HEK293 (cell line): ENCODE data around the gene TEDC2.
"Not testable (repeated sequence)": the region's sequence is repeated elsewhere in the genome, so short reads cannot be mapped to it uniquely, and the experiment has no call there.

Experiments
- CTCF ChIA-PET: fragments of 350-600 bp; formaldehyde crosslinking; extraction: SDS; loops from one replicate; lab custom pipeline; 2021; ENCODE audit warnings: antibody characterized with exemption; lab: Yijun Ruan, JAX
- POLR2A ChIA-PET: fragments of 300-600 bp; formaldehyde crosslinking; extraction: SDS; loops from one replicate; lab custom pipeline; 2020; ENCODE audit warnings: antibody characterized with exemption, inconsistent platforms; lab: Yijun Ruan, JAX
- H3K27ac ChIP-seq: fragments of 200-500 bp; sonication (Bioruptor generic); 2 replicates; pipeline ENCODE4 v1.5.1; 2014; ENCODE audit warnings: low read depth, low read length, control low read depth, inconsistent platforms; ENCODE audit errors: extremely low read depth
- H3K36me3 ChIP-seq, 2 experiments: fragments of 200-500 bp in 1 of 2; sonication (Bioruptor generic) in 1 of 2; 1 replicate in 1 of 2; 2 replicates in 1 of 2; pipeline ENCODE4 v1.5.1; 2014 to 2017; ENCODE audit warnings: inconsistent platforms in 2 of 2, low read length in 2 of 2; ENCODE audit not compliant: control insufficient read depth in 2 of 2, insufficient read depth in 1 of 2
- H3K4me1 ChIP-seq: fragments of 200-500 bp; sonication (Bioruptor generic); 2 replicates; pipeline ENCODE4 v1.5.1; 2014; ENCODE audit warnings: mild to moderate bottlenecking, low read length, inconsistent platforms; ENCODE audit not compliant: control insufficient read depth, insufficient read depth
- H3K4me3 ChIP-seq: 2 replicates; pipeline ENCODE4 v1.5.1; 2011; ENCODE audit warnings: low read depth, mild to moderate bottlenecking, control low read depth, low read length, moderate library complexity
- H3K9me3 ChIP-seq: fragments of 200-500 bp; sonication (Bioruptor generic); 2 replicates; pipeline ENCODE4 v1.5.1; 2014; ENCODE audit warnings: low read depth, low read length, inconsistent platforms; ENCODE audit not compliant: control insufficient read depth, insufficient read depth
- AEBP2 ChIP-seq: fragments of 450-650 bp; formaldehyde crosslinking; IDR thresholded peaks from 2 replicates; pipeline ENCODE4 v1.5.1; 2016; ENCODE audit warnings: missing biosample characterization, missing genetic modification characterization, borderline replicate concordance
- BCL11A ChIP-seq: fragments of 450-650 bp; formaldehyde crosslinking; IDR thresholded peaks from 2 replicates; pipeline ENCODE4 v1.5.1; 2016; ENCODE audit warnings: low read depth, missing biosample characterization, missing genetic modification characterization
- IKZF3 ChIP-seq: fragments of 450-650 bp; IDR thresholded peaks from 2 replicates; pipeline ENCODE4 v1.5.0; 2018; ENCODE audit warnings: missing biosample characterization, mild to moderate bottlenecking, missing genetic modification characterization, moderate library complexity
- KLF8 ChIP-seq: fragments of 450-650 bp; formaldehyde crosslinking; IDR thresholded peaks from 2 replicates; pipeline ENCODE4 v1.5.1; 2016; ENCODE audit warnings: missing biosample characterization, missing genetic modification characterization
- OVOL3 ChIP-seq: fragments of 450-650 bp; formaldehyde crosslinking; IDR thresholded peaks from 2 replicates; pipeline ENCODE4 v1.5.1; 2016; ENCODE audit warnings: missing biosample characterization, missing genetic modification characterization
- TCF7L2 ChIP-seq: IDR thresholded peaks from 2 replicates; pipeline ENCODE4 v1.6.1; 2011; ENCODE audit warnings: low read depth, mild to moderate bottlenecking, inconsistent platforms, low read length, moderate library complexity, borderline replicate concordance
- TRIM28 ChIP-seq: IDR thresholded peaks from 2 replicates; pipeline ENCODE4 v1.6.1; 2011; ENCODE audit warnings: low read length, control low read depth, borderline replicate concordance
- YY2 ChIP-seq: fragments of 450-650 bp; formaldehyde crosslinking; IDR thresholded peaks from 2 replicates; pipeline ENCODE4 v1.5.1; 2016; ENCODE audit warnings: missing biosample characterization, missing genetic modification characterization
- ZBTB10 ChIP-seq: fragments of 450-650 bp; formaldehyde crosslinking; IDR thresholded peaks from 2 replicates; pipeline ENCODE4 v1.5.1; 2016; ENCODE audit warnings: missing biosample characterization, missing genetic modification characterization
- ZEB2 ChIP-seq: fragments of 450-650 bp; formaldehyde crosslinking; IDR thresholded peaks from 2 replicates; pipeline ENCODE4 v1.5.1; 2016; ENCODE audit warnings: missing biosample characterization, missing genetic modification characterization
- ZIC2 ChIP-seq: fragments of 450-650 bp; formaldehyde crosslinking; IDR thresholded peaks from 2 replicates; pipeline ENCODE4 v1.5.1; 2016; ENCODE audit warnings: missing biosample characterization, missing genetic modification characterization
- ZNF121 ChIP-seq: fragments of 450-650 bp; formaldehyde crosslinking; IDR thresholded peaks from 2 replicates; pipeline ENCODE4 v1.5.1; 2016; ENCODE audit warnings: missing biosample characterization, missing genetic modification characterization
- ZNF138 ChIP-seq: fragments of 450-650 bp; formaldehyde crosslinking; IDR thresholded peaks from 2 replicates; pipeline ENCODE4 v1.5.1; 2016; ENCODE audit warnings: missing biosample characterization, missing genetic modification characterization, borderline replicate concordance
- ZNF140 ChIP-seq: fragments of 450-650 bp; formaldehyde crosslinking; IDR thresholded peaks from 2 replicates; pipeline ENCODE4 v1.5.1; 2016; ENCODE audit warnings: missing biosample characterization, missing genetic modification characterization
- ZNF146 ChIP-seq: fragments of 450-650 bp; formaldehyde crosslinking; IDR thresholded peaks from 2 replicates; pipeline ENCODE4 v1.5.1; 2016; ENCODE audit warnings: missing biosample characterization, missing genetic modification characterization
- ZNF248 ChIP-seq: fragments of 450-650 bp; formaldehyde crosslinking; IDR thresholded peaks from 2 replicates; pipeline ENCODE4 v1.5.1; 2017; ENCODE audit warnings: missing biosample characterization, missing genetic modification characterization
- ZNF324 ChIP-seq: fragments of 450-650 bp; formaldehyde crosslinking; IDR thresholded peaks from 2 replicates; pipeline ENCODE4 v1.5.1; 2016; ENCODE audit warnings: missing biosample characterization, missing genetic modification characterization
- ZNF341 ChIP-seq: fragments of 450-650 bp; formaldehyde crosslinking; IDR thresholded peaks from 2 replicates; pipeline ENCODE4; 2016; ENCODE audit warnings: low read depth, missing biosample characterization, missing genetic modification characterization
- ZNF529 ChIP-seq: fragments of 450-650 bp; formaldehyde crosslinking; IDR thresholded peaks from 2 replicates; pipeline ENCODE4 v1.5.1; 2017; ENCODE audit warnings: missing genetic modification characterization, missing biosample characterization; ENCODE audit not compliant: insufficient replicate concordance
- ZNF555 ChIP-seq: fragments of 450-650 bp; formaldehyde crosslinking; conservative IDR thresholded peaks from 2 replicates; pipeline ENCODE4 v1.5.1; 2017; ENCODE audit warnings: missing biosample characterization, mild to moderate bottlenecking, missing genetic modification characterization, inconsistent platforms
- ZNF585B ChIP-seq: fragments of 450-650 bp; formaldehyde crosslinking; IDR thresholded peaks from 2 replicates; pipeline ENCODE4 v1.5.1; 2016; ENCODE audit warnings: missing biosample characterization, missing genetic modification characterization
- ZNF600 ChIP-seq: fragments of 450-650 bp; formaldehyde crosslinking; IDR thresholded peaks from 2 replicates; pipeline ENCODE4 v1.5.1; 2016; ENCODE audit warnings: missing biosample characterization, missing genetic modification characterization
- ZNF658 ChIP-seq: fragments of 450-650 bp; formaldehyde crosslinking; IDR thresholded peaks from 2 replicates; pipeline ENCODE4; 2016; ENCODE audit warnings: missing biosample characterization, missing genetic modification characterization
- ZNF704 ChIP-seq: fragments of 450-650 bp; formaldehyde crosslinking; IDR thresholded peaks from 2 replicates; pipeline ENCODE4 v1.5.1; 2016; ENCODE audit warnings: missing biosample characterization, missing genetic modification characterization
- ZSCAN18 ChIP-seq: fragments of 450-650 bp; formaldehyde crosslinking; IDR thresholded peaks from 2 replicates; pipeline ENCODE4 v1.5.1; 2016; ENCODE audit warnings: missing biosample characterization, missing genetic modification characterization
- ZSCAN5A ChIP-seq: fragments of 450-650 bp; formaldehyde crosslinking; IDR thresholded peaks from 2 replicates; pipeline ENCODE4 v1.5.1; 2016; ENCODE audit warnings: missing biosample characterization, missing genetic modification characterization

TEDC2 gene

GRCh38 chr16:2478279-2478678 is 18.4 kb downstream of the TEDC2 start:
- CTCF ChIA-PET: interaction anchor here (2.2 kb wide), 1 partner anchor 23 kb away, joined by 11 read pairs; no protein-coding TSS in a partner anchor
- no peak for TF ChIP-seq ZNF146 (tag by site-specific recombination)
- no peak for TF ChIP-seq ZNF324 (tag by site-specific recombination)
- TF ChIP-seq KLF8 (tag by site-specific recombination): no peak
- no peak for TF ChIP-seq BCL11A (tag by site-specific recombination)
- no peak for TF ChIP-seq ZNF704
- no peak for TF ChIP-seq ZBTB10 (tag by site-specific recombination)
- TF ChIP-seq YY2 (tag by site-specific recombination): no peak
- TF ChIP-seq ZNF658 (tag by site-specific recombination): no peak
- no peak for TF ChIP-seq ZEB2 (tag by site-specific recombination)
- no peak for TF ChIP-seq TCF7L2
- no peak for TF ChIP-seq ZNF529 (tag by site-specific recombination)
- peak; percentile 63; the same call in 1 of the 2 replicates for TF ChIP-seq ZIC2 (tag by site-specific recombination)
- TF ChIP-seq IKZF3 (tag by site-specific recombination): no peak
- TF ChIP-seq ZNF140 (tag by site-specific recombination): no peak
- TF ChIP-seq ZNF341 (tag by site-specific recombination): 0 out of 2 replicates have a peak, but pooled peaks have one; percentile 17
- TF ChIP-seq ZNF600: peak; percentile 11; the same call in 1 of the 2 replicates
- TF ChIP-seq ZSCAN18 (tag by site-specific recombination): no peak
- Histone ChIP-seq H3K27ac (no peak overlapping the region), H3K4me1 (peaks cover 2% of the 10 kb centered on the region), H3K36me3 (peaks cover 0 to 4% of the 10 kb centered on the region in 2 experiments; a peak in 1 of 3 replicates), H3K4me3 (no peak overlapping the region), H3K9me3 (no peaks in the 10 kb centered on the region)
- POLR2A ChIA-PET: interaction anchor here (1.0 to 1.4 kb wide), 2 partner anchors 11 to 19 kb away, joined by 3 read pairs; no protein-coding TSS in a partner anchor

- peak; percentile 79 for TF ChIP-seq ZNF121 (tag by site-specific recombination)
- H3K9me3 ChIP-seq, POLR2A ChIA-PET, H3K4me3 ChIP-seq, CTCF ChIA-PET, H3K27ac ChIP-seq, H3K36me3 ChIP-seq, H3K4me1 ChIP-seq: not testable (repeated sequence)
Observed at GRCh38 chr16:2479996-2480395, 20.1 kb downstream of the TEDC2 start.

GRCh38 chr16:2480948-2481347 is 21.0 kb downstream of the TEDC2 start:
- no peaks in the 10 kb centered on the region for H3K4me1 ChIP-seq
- H3K36me3 ChIP-seq: peaks cover 0 to 4% of the 10 kb centered on the region in 2 experiments; a peak in 1 of 3 replicates
- no peak overlapping the region for H3K27ac ChIP-seq
- POLR2A ChIA-PET: no interaction called here
- no peak overlapping the region for H3K4me3 ChIP-seq
- CTCF ChIA-PET: no interaction called here
- no peaks in the 10 kb centered on the region for H3K9me3 ChIP-seq
- TF ChIP-seq TRIM28: no peak
- TF ChIP-seq ZNF658 (tag by site-specific recombination): no peak
- TF ChIP-seq AEBP2 (tag by site-specific recombination): no peak
- TF ChIP-seq ZNF138 (tag by site-specific recombination): no peak
- TF ChIP-seq ZNF146 (tag by site-specific recombination): no peak
- TF ChIP-seq ZNF555 (tag by site-specific recombination): no peak
- TF ChIP-seq OVOL3: no peak
- no peak for TF ChIP-seq ZNF585B (tag by site-specific recombination)
- TF ChIP-seq ZSCAN5A (tag by site-specific recombination): no peak
- TF ChIP-seq ZNF248 (tag by site-specific recombination): no peak
